ENCODE measurements around the gene LMO3. TPM values are rescaled to one million over a fixed set of nuclear protein-coding genes. Genes with fewer than 3 reads are reported as not detected.

The LMO3 gene
- polyA plus RNA-seq, 2 of the 4 experiments (the other 2 are of a cell fraction): 0.05 TPM; not detected in 1

- CTCF ChIA-PET: no interaction called here
- no peak for ATAC-seq
Observed at GRCh38 chr12:16581416-16581815, 24.5 kb downstream of the LMO3 start.

GRCh38 chr12:16579041-16579440, 26.9 kb downstream of the LMO3 start:
- WGBS (ENCODE audit: missing lambda C conversion rate): 86% methylated on average over 1 of the region's 1 CpG
- Histone ChIP-seq H3K4me1 (no peaks in the 10 kb centered on the region), H3K4me2 (no peak overlapping the region), H3K27ac (no peak overlapping the region), H3K4me3 (no peak overlapping the region), H3K9me3 (no peaks in the 10 kb centered on the region)
- CTCF ChIA-PET: no interaction called here
- no peak for DNase-seq (ENCODE audit: low read depth in 1 of 2, low spot score in 1 of 2)
- ATAC-seq: no peak
- POLR2A ChIA-PET: no interaction called here
- TF ChIP-seq RAD21 (conservative IDR thresholded peaks at IDR 0.05 in 1 of 2, IDR thresholded peaks at IDR 0.05 in 1 of 2) (no peak), HEYL (CRISPR knock-in tag; IDR thresholded peaks at IDR 0.05) (no peak), RARB (CRISPR knock-in tag; IDR thresholded peaks at IDR 0.05) (no peak), FOXS1 (CRISPR knock-in tag; IDR thresholded peaks at IDR 0.05) (no peak), NPAS2 (CRISPR knock-in tag; IDR thresholded peaks at IDR 0.05; ENCODE audit: borderline replicate concordance) (no peak), ZFP36 (IDR thresholded peaks at IDR 0.05; ENCODE audit: borderline replicate concordance, partially characterized antibody) (no peak), ZC3H11A (IDR thresholded peaks at IDR 0.05) (no peak), CTCF (IDR thresholded peaks at IDR 0.05) (no peak), ESRRA (IDR thresholded peaks at IDR 0.05; ENCODE audit: borderline replicate concordance, low read length) (no peak), ATOH8 (CRISPR knock-in tag; IDR thresholded peaks at IDR 0.05; ENCODE audit: low read depth) (no peak), PHF8 (IDR thresholded peaks at IDR 0.05; ENCODE audit: borderline replicate concordance, low read depth) (no peak), RNF2 (IDR thresholded peaks at IDR 0.05; ENCODE audit: borderline replicate concordance, low read depth) (no peak), E2F6 (IDR thresholded peaks at IDR 0.05; ENCODE audit: borderline replicate concordance, low read depth) (no peak)
- FAIRE-seq: no peak

More at GRCh38 chr12:16581416-16581815, 24.5 kb downstream of the LMO3 start:
- POLR2A ChIA-PET: no interaction called here
- H3K4me2 ChIP-seq: no peak overlapping the region
- DNase-seq (ENCODE audit: low read depth in 1 of 2, low spot score in 1 of 2) (no peak), FAIRE-seq (no peak)
- no peak for TF ChIP-seq ZNF302 (CRISPR knock-in tag; IDR thresholded peaks at IDR 0.05)
- TF ChIP-seq EHMT2 (IDR thresholded peaks at IDR 0.05; ENCODE audit: low read depth): no peak
- no peak for TF ChIP-seq MAFK (IDR thresholded peaks at IDR 0.05; ENCODE audit: partially characterized antibody)
- TF ChIP-seq HES2 (IDR thresholded peaks at IDR 0.05): no peak
- no peak for TF ChIP-seq HOXB5 (CRISPR knock-in tag; IDR thresholded peaks at IDR 0.05)
- H3K9me3 ChIP-seq: no peaks in the 10 kb centered on the region
- no peak overlapping the region for H3K27ac ChIP-seq
- no peaks in the 10 kb centered on the region for H3K4me1 ChIP-seq
- no peak overlapping the region for H3K4me3 ChIP-seq

- DNase-seq (ENCODE audit: low read depth in 1 of 2, low spot score in 1 of 2) (no peak), FAIRE-seq (no peak), ATAC-seq (no peak)
- H3K4me1 ChIP-seq: no peaks in the 10 kb centered on the region
- TF ChIP-seq SMC3 (IDR thresholded peaks at IDR 0.05) (no peak), CBX2 (IDR thresholded peaks at IDR 0.05; ENCODE audit: borderline replicate concordance, low read depth) (no peak), FOSB (CRISPR knock-in tag; IDR thresholded peaks at IDR 0.05) (no peak), ESRRA (IDR thresholded peaks at IDR 0.05; ENCODE audit: borderline replicate concordance, low read length) (no peak), NPAS2 (CRISPR knock-in tag; IDR thresholded peaks at IDR 0.05; ENCODE audit: borderline replicate concordance) (no peak), RFX5 (IDR thresholded peaks at IDR 0.05) (no peak), CBX8 (IDR thresholded peaks at IDR 0.05) (no peak), HOXA7 (CRISPR knock-in tag; IDR thresholded peaks at IDR 0.05) (no peak), JUN (IDR thresholded peaks at IDR 0.05) (no peak), EHMT2 (IDR thresholded peaks at IDR 0.05; ENCODE audit: low read depth) (no peak), POLR2AphosphoS2 (conservative IDR thresholded peaks at IDR 0.05; ENCODE audit: low read length) (no peak), ATOH8 (CRISPR knock-in tag; IDR thresholded peaks at IDR 0.05; ENCODE audit: low read depth) (no peak), RAD21 (conservative IDR thresholded peaks at IDR 0.05 in 1 of 2, IDR thresholded peaks at IDR 0.05 in 1 of 2) (no peak), FOXS1 (CRISPR knock-in tag; IDR thresholded peaks at IDR 0.05) (no peak)
- H3K4me2 ChIP-seq: no peak overlapping the region
- H3K4me3 ChIP-seq: no peak overlapping the region
- CTCF ChIA-PET: no interaction called here
- H3K27ac ChIP-seq: no peak overlapping the region
- WGBS (ENCODE audit: missing lambda C conversion rate): 89% methylated on average over 21 of the region's 21 CpGs
- H3K9me3 ChIP-seq: no peaks in the 10 kb centered on the region
- POLR2A ChIA-PET: no interaction called here
Observed at GRCh38 chr12:16573398-16574077, 32.4 kb downstream of the LMO3 start.

Data from A549 (cell line).